CD14-positive monocyte (primary cell): ENCODE results near the gene PDP2. TPM values are rescaled to one million over a fixed set of nuclear protein-coding genes. Genes with fewer than 3 reads are reported as not detected.

Experiments used
- DNase-seq, 3 donors: peaks; one replicate each; pipeline ENCODE4 v3.0.0-alpha.2; 2011 to 2022
- H2AFZ ChIP-seq: 2 replicates; pipeline ENCODE4 v1.6.0; 2012; ENCODE audit warnings: mild to moderate bottlenecking, low read depth, low read length, inconsistent platforms; ENCODE audit not compliant: insufficient read depth, poor library complexity, severe bottlenecking
- H3K27ac ChIP-seq, 2 donors: 1 replicate in 1 of 2; 2 replicates in 1 of 2; pipeline ENCODE4 v1.5.1; 2012 to 2013; ENCODE audit warnings: low read length in 2 of 2, control low read depth in 1 of 2, inconsistent platforms in 1 of 2, low read depth in 1 of 2, mild to moderate bottlenecking in 1 of 2
- H3K27me3 ChIP-seq, 2 donors: one replicate each; pipeline versions ENCODE4 v1.6.0 to v1.6.1; 2011 to 2013; ENCODE audit warnings: low read length in 2 of 2; ENCODE audit not compliant: control insufficient read depth in 2 of 2, insufficient read depth in 2 of 2
- H3K36me3 ChIP-seq, 2 donors: replicated peaks in 1 of 2; 1 replicate in 1 of 2; 2 replicates in 1 of 2; pipeline versions ENCODE4 v1.5.1 to v1.6.1; 2012 to 2013; ENCODE audit warnings: low read length in 2 of 2, control low read depth in 1 of 2, inconsistent platforms in 1 of 2, mild to moderate bottlenecking in 1 of 2; ENCODE audit not compliant: insufficient read depth in 2 of 2, control insufficient read depth in 1 of 2
- H3K4me1 ChIP-seq, 2 donors: 1 replicate in 1 of 2; 2 replicates in 1 of 2; pipeline versions ENCODE4 v1.5.1 to v1.6.1; 2012 to 2013; ENCODE audit warnings: low read length in 2 of 2, control low read depth in 1 of 2, inconsistent platforms in 1 of 2, mild to moderate bottlenecking in 1 of 2, moderate library complexity in 1 of 2; ENCODE audit not compliant: insufficient read depth in 2 of 2, control insufficient read depth in 1 of 2
- H3K4me2 ChIP-seq: replicated peaks from 2 replicates; pipeline ENCODE3; 2012; ENCODE audit warnings: low read length, moderate library complexity, mild to moderate bottlenecking; ENCODE audit not compliant: poor library complexity, severe bottlenecking; ENCODE audit errors: extremely low read depth
- H3K4me3 ChIP-seq, 3 experiments: fragments of 200-600 bp in 1 of 3; sonication (generic) in 1 of 3; replicated peaks in 1 of 3; 1 replicate in 2 of 3; 2 replicates in 1 of 3; pipeline ENCODE4 v1.5.1; 2011 to 2013; ENCODE audit warnings: low read length in 3 of 3, mild to moderate bottlenecking in 3 of 3, control low read depth in 2 of 3, low read depth in 2 of 3, inconsistent platforms in 1 of 3, moderate library complexity in 1 of 3
- H3K79me2 ChIP-seq: 2 replicates; pipeline ENCODE4 v1.6.0; 2012; ENCODE audit warnings: mild to moderate bottlenecking, control low read depth, inconsistent platforms, low read length, moderate library complexity; ENCODE audit not compliant: insufficient read depth
- H3K9ac ChIP-seq: 2 replicates; pipeline ENCODE4 v1.6.0; 2017; ENCODE audit warnings: low read length, mild to moderate bottlenecking; ENCODE audit not compliant: insufficient read depth, poor library complexity, severe bottlenecking
- H3K9me3 ChIP-seq, 2 donors: replicated peaks in 1 of 2; 1 replicate in 1 of 2; 2 replicates in 1 of 2; pipeline versions ENCODE4 v1.5.1 to v1.6.1; 2012 to 2013; ENCODE audit warnings: low read length in 2 of 2, control low read depth in 1 of 2; ENCODE audit not compliant: control insufficient read depth in 1 of 2, insufficient read depth in 1 of 2
- H4K20me1 ChIP-seq: 2 replicates; pipeline ENCODE4 v1.6.0; 2012; ENCODE audit warnings: mild to moderate bottlenecking, low read length, control low read depth, moderate library complexity; ENCODE audit not compliant: insufficient read depth
- H3K27ac Mint-ChIP-seq, 7 donors: one replicate each; pipeline ENCODE4 v1.8.0; 2020; ENCODE audit warnings: mild to moderate bottlenecking in 7 of 7, mixed read lengths in 7 of 7, moderate library complexity in 6 of 7, inconsistent platforms in 2 of 7
- H3K27me3 Mint-ChIP-seq, 3 donors: one replicate each; pipeline ENCODE4 v1.8.0; 2021 to 2022; ENCODE audit warnings: low read depth in 3 of 3, mild to moderate bottlenecking in 3 of 3, mixed read lengths in 3 of 3, moderate library complexity in 3 of 3, inconsistent platforms in 1 of 3
- H3K36me3 Mint-ChIP-seq, 2 donors: one replicate each; pipeline ENCODE4 v1.8.0; 2020; ENCODE audit warnings: mixed read lengths in 2 of 2, inconsistent platforms in 1 of 2, mild to moderate bottlenecking in 1 of 2
- H3K4me1 Mint-ChIP-seq: one replicate; pipeline ENCODE4 v1.8.0; 2020; ENCODE audit warnings: mild to moderate bottlenecking, mixed read lengths
- H3K4me3 Mint-ChIP-seq, 2 donors: one replicate each; pipeline ENCODE4 v1.8.0; 2020; ENCODE audit warnings: mild to moderate bottlenecking in 2 of 2, mixed read lengths in 2 of 2, moderate library complexity in 1 of 2
- H3K9me3 Mint-ChIP-seq, 7 donors: one replicate each; pipeline ENCODE4 v1.8.0; 2020 to 2022; ENCODE audit warnings: mixed read lengths in 7 of 7, mild to moderate bottlenecking in 6 of 7, moderate library complexity in 6 of 7, inconsistent platforms in 2 of 7
- CTCF ChIP-seq: fragments of 200-600 bp; IDR thresholded peaks from one replicate; pipeline ENCODE4 v1.8.0; 2022; ENCODE audit warnings: antibody characterized with exemption, mild to moderate bottlenecking
- WGBS: methylation state at CpG from one replicate; pipeline ENCODE4 v1.1.5; 2013; ENCODE audit warnings: missing lambda C conversion rate; ENCODE audit not compliant: insufficient coverage; 5-methylcytosine and 5-hydroxymethylcytosine counted together
- intact Hi-C, 2 donors: fragments of 100-400 bp; cut with micrococcal nuclease; formaldehyde crosslinking; loops; one replicate each; pipeline versions ENCODE4 v1.15.0 to v1.15.1; 2023
- polyA plus RNA-seq, 3 donors: library from polyadenylated mRNA; depleted of rRNA in 1 of 3; unstranded in 2 of 3; stranded (reverse) in 1 of 3; fragments of 300-500 nt in 2 of 3; fragments of >200 nt in 1 of 3; fragmentation: Illumina TruSeq in 2 of 3; gene quantifications; 1 replicate in 2 of 3; 2 replicates in 1 of 3; pipeline ENCODE4 v1.2.3, GENCODE V29; 2012 to 2021

The PDP2 gene
- polyA plus RNA-seq, 3 donors, result 1.1 TPM; not detected in 2

DNA sequence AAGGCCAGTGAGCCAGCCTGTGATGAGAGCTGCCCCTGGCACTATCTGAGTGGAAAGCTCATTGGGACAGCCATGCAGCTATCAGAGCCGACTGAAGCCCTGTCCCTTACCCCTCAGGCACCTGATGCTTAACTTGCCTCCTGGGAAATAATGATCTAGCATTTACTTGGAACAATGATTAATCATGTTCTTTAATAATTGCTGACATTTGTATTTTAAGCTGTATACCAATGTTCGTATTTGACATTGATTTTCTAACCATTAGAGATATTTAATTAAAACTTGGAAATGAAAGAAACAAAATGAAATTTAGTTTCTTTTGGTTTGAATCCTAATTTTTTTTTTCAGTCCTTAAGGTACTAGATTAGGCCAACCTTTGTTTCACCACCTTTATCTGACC lies 10.5 kb downstream of the PDP2 start:
- intact Hi-C loops, result no loop called here
- Histone ChIP-seq H3K27ac (no peak overlapping the region), H3K4me1 (no peaks in the 10 kb centered on the region), H3K79me2 (no peaks in the 10 kb centered on the region), H3K4me3 (no peak overlapping the region), H3K27me3 (no peaks in the 10 kb centered on the region), H4K20me1 (no peaks in the 10 kb centered on the region), H3K36me3 (no peaks in the 10 kb centered on the region), H2AFZ (no peak overlapping the region), H3K4me2 (no peak overlapping the region), H3K9me3 (no peaks in the 10 kb centered on the region), H3K9ac (no peak overlapping the region)
- no peak for TF ChIP-seq CTCF
- Mint-ChIP-seq H3K27me3 (peaks cover 4 to 7% (median 5%) of the 10 kb centered on the region in 3 donors), H3K4me3 (no peak overlapping the region), H3K36me3 (peaks cover 7% of the 10 kb centered on the region in 2 donors), H3K9me3 (peaks cover 0 to 3% (median 0%) of the 10 kb centered on the region in 7 donors), H3K4me1 (no peaks in the 10 kb centered on the region), H3K27ac (peak overlapping the region in 1 of 7 donors; percentile 66)
- no peak for DNase-seq
- no CpG with 5 or more reads among the region's 2 CpGs for WGBS

- WGBS, result no CpG with 5 or more reads among the region's 4 CpGs
- intact Hi-C loops, result no loop called here
- H3K36me3 ChIP-seq, result no peaks in the 10 kb centered on the region
- H3K36me3 Mint-ChIP-seq, result peaks cover 7% of the 10 kb centered on the region in 2 donors
- H2AFZ ChIP-seq, result no peak overlapping the region
- no peak for DNase-seq
- no peak overlapping the region for H3K4me2 ChIP-seq
- peaks cover 5 to 8% (median 7%) of the 10 kb centered on the region in 3 donors for H3K27me3 Mint-ChIP-seq
- no peaks in the 10 kb centered on the region for H3K9me3 ChIP-seq
- no peak for TF ChIP-seq CTCF
- no peaks in the 10 kb centered on the region for H3K79me2 ChIP-seq
- H3K27ac ChIP-seq, result no peak overlapping the region
- H3K4me1 Mint-ChIP-seq, result no peaks in the 10 kb centered on the region
- H3K27me3 ChIP-seq, result no peaks in the 10 kb centered on the region
- no peak overlapping the region for H3K4me3 Mint-ChIP-seq
- no peaks in the 10 kb centered on the region for H3K4me1 ChIP-seq
- no peak overlapping the region for H3K4me3 ChIP-seq
- H3K9ac ChIP-seq, result no peak overlapping the region
- peaks cover 0 to 3% (median 0%) of the 10 kb centered on the region in 7 donors for H3K9me3 Mint-ChIP-seq
- H4K20me1 ChIP-seq, result no peaks in the 10 kb centered on the region
- H3K27ac Mint-ChIP-seq, result no peak overlapping the region
These were observed 11.0 kb downstream of the PDP2 start for GRCh38 chr16:66891360-66891759.
